ENCODE measurements around the gene ANKRD22.
A peak's percentile ranks its signal among the peaks of the same experiment; 100 is the strongest.
"Not testable (repeated sequence)": the region's sequence is repeated elsewhere in the genome, so short reads cannot be mapped to it uniquely, and the experiment has no call there.

ANKRD22 gene

DNA sequence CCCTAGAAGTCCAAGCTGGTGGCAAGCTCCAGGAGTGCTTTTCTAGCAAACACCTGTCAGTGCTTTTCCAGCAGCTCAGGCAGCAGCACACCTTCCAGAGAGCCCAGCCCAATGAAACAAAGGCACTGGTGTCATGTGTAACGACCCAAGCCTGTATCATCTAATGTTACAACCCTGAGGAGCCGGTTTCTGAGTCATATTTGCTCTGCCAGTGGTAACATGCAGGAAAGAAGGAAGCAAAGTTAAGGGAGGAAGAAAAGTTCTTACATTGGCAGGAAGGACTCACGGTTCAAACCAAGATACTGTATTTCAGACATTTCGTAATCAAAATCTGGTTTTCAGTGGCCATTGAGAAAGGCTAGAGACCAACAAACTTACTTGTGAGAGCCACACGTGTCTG lies at the start of gene ANKRD22:
ANKRD22 (minus strand) TSS at position 139 of the 400 bp plus-strand sequence. CDS start 237 bp downstream, outside the sequence.
- no peak for DNase-seq

DNA sequence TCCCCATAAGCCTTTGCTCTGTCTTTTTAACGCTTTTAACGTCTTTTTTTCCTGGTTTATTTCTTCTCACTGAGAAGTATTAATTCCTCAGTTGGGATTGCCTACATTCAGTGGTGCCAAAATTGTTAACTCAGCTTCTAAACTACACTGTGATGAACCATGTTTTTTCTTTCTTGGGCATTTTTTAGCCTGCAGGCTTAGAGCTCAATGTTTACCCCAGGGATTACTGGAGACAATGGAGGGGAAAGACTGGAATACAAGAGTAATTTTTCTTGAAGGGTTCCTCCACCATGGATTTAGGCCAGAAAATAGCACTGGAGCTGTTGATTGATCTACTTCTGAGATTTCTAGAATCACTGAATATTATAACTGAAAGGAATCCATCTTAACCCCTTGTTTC lies 48.2 kb upstream of the ANKRD22 start:
- no peak for DNase-seq

DNA sequence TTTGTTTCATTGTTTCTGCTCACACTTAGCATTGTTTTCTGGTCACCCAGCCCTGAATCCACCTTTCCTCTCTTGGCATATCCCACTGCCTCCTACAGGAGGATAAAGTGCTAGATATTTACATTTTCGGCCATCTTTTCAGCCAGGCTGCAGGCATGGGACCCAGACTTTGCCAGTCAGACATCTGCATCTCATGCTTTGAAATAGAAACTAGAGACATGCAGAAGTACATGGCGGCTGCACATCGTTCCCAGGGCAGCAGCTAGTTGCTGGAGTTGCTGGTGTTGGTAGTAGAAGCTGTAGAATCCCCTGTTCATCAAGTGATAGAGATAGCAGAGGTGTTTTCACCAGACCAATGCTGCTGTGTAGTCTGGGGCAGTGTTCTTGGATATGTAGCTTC lies 47.1 kb upstream of the ANKRD22 start:
- DNase-seq = no peak

DNA sequence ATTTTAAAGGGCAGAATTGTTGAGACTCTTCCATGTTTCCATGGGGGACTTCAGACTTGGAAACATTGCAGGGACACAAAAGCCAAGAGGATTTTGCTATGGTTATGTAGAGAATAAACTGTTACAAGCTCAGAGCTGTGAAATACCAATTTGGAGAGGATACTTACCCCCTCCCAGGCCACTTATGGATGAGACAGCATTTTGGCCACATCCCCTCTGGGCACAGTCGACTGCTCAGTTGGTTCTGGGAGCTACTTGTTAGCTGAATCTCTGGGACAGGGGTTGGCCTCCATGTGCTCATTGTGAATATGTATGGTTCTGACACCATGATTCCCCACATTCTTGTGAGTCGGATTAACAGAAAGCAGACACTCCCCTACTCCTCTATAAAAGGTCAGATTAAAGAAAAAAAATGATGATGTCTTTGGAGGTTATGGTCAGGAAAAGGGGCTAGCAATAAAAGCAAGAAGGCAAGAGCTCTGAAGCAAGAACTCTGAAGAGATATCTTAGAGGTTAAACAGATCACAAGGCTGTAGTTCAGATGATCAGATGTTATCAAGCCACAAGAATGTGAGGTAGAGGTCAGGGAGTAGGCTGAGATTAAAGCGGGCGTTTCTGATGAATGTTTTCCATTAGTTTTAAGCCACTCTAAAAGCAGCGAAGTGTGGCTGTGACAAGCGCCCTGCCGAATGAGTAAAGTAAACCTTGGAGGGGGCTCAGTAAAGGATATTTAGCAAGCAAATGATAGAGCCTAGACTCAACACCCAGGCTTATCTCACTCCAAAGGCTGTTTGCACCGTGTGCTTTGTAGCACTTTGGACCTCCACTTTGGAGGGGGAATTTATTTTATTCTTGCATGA lies 45.6 kb upstream of the ANKRD22 start:
- DNase-seq = no peak

DNA sequence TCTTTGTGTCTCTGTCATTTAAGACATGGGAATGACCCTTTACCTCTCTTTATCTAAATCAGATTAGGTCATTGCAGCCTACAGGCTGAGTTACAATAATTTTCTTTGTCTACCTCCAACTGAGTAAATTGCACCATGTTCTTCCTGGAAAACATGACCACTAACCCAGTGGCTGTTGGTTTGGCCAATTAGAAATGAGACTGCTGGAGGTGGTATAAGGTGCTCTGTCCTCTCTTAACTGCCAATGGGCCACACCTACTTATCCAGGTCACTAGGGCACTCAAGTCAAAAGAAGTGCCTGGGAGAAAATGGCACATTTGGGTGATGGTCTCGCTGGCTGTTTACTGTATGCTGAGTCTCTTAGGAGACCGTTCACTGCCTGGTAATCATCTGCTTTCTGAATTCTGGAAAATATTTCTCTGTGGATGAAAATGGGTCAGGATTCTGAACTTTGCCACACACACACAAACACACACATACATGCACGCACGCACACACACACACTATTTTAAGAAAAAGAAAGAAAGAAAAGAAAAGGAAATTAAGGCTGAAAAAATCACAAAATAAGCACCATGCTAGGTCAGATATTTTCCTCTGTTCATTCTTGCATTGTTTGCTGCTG lies 44.8 kb upstream of the ANKRD22 start:
- no peak for DNase-seq

DNA sequence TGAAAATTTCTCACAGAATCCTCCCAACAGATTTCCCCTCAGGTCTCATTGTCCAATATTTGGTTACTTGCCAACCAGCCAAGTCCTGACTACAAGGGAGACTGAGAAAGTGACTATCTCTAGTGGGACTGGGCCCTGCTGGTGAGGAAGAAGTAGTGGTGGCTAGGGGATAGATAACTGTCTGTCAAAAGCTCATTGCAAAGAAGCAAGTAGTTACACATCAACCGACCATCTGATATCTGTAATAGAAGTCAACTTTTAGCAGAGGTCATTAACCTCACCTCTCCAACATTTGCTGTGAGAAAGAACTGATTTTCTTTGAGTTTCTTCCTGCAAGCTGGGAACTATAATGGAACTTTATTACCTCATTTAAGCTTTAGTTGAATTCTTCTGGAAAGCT lies 43.6 kb upstream of the ANKRD22 start:
- no peak for DNase-seq

DNA sequence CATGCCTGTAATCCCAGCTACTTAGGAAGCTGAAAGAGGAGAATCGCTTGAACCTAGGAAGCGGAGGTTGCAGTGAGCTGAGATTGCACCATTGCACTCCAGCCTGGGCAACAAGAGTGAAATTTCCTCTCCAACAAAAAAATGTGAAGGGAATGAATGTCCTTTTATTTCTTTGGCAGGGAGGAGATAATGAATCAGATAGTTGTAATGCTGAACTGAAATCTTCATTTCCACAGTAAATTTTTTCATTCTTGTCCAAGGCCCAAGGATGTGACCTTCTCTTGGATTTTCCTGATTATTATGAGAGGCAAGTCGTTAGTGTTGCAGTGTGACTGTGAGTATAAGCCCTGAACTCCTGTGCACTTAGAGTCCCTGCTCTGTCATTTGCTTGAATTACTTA lies 42.0 kb upstream of the ANKRD22 start:
- DNase-seq = no peak

DNA sequence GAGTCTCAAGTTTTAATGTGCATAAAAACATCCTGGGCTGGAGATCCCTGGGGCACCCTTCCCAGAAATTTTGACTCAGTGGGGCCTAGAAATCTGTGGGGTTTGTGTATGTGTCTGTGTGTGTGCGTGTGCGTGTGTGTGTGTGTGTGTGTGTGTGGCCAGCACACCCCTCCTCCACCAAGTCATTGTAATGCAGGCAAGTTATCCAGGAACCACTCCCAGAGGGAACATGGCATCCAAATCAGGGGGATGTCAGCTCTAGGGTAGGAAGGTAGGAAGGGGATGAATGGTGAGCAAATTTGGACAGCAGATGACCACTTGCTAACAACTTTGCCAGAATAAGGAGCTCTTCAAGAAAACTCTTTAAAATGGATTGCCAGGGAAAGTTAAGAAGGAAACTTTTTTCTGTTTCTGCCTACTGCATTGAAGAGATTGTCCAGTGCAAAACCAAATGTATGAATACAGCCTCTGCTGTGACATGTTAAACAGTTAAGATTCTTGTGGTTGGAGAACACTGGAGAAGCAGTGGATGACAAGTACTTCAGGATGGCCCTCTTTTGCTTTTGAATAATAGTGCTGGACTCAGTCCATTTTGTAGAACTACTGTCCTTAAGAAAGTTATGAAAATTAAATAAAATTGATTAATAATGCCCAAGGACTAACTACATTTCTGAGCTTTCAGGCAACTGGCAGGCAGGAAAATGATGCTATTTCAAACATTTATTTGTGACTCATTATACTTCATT lies 40.8 kb upstream of the ANKRD22 start:
- DNase-seq = no peak

DNA sequence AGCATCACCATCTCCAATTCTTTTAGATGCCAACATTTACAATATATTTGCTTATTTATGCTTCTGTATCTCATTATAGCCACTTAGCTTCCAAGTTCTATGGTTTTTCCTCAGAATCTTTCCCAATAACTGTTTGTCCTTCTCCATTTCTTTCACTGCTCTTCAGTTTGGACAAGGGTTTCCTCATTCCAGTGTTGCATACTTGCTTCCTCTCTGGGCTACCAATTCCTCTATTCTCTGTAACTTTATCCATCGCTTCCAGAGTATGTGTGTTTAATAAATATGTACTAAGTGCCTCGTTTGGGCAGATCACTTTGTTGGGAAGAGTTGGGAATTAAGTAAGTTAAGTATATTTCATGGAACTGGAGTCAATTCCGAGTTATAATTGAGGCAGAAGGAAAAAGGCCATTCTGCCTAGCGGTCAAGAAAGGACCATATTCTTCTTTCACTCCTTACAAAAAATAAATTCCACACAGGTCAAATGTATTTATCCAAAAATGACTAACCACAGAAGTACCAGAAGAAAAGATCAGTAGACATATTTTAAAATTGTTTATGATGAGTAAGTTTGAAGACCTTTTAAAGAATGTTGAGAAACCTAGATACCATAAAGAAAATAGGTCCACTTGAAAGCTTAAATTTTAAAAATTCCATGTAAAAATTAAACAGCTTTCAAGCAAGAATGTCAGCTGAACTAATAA lies 39.2 kb upstream of the ANKRD22 start:
- no peak for DNase-seq

DNA sequence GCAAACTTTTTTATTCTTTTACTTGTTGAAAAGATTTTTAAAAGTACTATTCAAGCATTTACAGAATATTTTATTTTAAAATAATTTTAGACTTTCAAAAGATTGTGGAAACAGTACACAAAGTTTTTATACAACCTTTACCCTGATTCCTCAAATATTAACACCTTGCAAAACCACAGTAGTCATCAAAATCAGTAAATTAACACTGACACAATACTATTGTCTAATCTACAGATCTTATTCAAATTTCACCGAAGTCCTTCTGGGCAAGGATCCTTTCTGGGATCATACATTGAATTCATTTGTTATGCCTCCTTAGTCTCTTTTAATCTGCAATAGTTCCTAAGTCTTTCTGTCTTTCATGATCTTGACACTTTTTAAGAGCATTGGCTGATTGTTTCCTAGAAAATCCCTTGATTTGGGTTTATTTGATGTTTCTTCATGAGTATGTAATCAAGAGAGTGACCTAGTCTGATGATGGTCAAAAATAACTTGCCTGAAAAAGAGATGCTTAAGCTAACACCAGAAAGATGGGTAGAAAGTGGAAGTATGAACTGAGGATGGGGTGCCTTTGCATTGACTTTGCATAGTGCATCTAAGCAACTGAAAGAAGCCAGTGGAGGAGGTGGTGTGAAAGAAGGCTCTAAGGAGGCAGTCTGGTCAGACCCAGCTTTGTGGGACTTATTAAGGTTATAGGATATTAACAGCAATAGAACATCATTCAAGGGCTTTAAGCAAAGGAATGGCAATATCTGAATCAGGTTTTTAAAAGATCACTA lies 38.1 kb upstream of the ANKRD22 start:
- DNase-seq = no peak

DNA sequence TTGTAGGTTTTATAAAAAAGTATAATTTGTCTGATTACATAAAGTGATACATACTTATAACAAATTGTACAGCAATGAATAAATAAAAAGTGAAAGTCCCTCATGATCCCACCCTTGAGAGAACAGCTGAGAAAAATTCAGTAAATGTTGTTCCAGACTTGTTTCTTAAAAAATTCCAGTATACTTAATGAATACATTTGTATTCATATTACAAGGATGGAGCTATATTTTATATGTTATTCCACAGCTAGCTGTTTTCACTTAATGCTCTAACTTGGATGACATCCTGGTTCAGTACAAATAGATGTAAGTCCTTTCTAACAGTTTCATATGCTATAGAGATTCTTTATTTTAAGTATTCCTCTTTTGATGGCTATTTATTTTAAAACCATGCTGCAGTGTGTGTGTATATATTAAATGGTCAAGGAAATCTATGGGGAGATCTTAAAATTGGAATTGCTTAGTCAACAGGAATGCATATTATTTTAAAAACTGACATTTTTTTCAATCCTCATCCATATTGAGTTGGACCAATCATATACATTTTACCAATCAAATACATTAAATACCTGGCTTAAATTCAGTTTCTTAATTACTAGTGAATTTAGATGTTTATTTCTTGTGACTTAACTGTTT lies 37.3 kb upstream of the ANKRD22 start:
- DNase-seq = no peak

DNA sequence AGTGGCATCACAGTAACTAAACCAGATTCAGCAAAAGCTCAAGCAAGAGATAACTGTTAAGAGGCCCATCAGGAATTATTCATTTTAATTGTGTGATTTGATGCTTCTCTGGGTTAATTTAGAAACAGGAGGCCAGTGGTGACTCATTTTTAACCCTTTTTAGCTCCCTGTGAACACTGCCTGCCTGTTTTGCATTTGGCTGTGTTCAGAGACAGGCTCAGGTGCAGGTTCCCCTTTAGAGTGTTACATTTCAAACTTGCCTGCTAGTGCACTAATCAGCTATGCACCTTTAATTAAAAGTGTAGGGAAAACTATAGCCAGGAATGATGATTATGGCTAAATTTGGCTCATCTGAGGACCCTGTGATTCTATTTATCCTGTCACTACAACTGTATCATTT lies 34.9 kb upstream of the ANKRD22 start:
- no peak for DNase-seq

DNA sequence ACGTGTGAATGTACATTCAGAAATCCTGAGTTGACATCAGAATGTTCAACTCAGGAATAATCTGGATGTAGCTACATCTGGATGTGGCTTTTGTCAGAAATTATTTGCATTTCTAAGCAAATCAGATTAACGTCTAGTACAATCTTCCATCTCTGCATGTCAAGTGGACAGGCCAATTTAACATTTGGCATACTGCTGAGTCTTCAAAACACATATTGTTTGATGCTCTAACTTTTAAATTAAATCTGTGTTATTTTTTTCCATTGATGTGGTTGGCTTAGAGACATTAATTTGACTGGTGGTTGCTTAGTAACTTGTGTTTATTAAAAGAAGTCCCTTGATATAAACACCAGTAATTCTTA lies 31.8 kb upstream of the ANKRD22 start:
- DNase-seq = no peak

DNA sequence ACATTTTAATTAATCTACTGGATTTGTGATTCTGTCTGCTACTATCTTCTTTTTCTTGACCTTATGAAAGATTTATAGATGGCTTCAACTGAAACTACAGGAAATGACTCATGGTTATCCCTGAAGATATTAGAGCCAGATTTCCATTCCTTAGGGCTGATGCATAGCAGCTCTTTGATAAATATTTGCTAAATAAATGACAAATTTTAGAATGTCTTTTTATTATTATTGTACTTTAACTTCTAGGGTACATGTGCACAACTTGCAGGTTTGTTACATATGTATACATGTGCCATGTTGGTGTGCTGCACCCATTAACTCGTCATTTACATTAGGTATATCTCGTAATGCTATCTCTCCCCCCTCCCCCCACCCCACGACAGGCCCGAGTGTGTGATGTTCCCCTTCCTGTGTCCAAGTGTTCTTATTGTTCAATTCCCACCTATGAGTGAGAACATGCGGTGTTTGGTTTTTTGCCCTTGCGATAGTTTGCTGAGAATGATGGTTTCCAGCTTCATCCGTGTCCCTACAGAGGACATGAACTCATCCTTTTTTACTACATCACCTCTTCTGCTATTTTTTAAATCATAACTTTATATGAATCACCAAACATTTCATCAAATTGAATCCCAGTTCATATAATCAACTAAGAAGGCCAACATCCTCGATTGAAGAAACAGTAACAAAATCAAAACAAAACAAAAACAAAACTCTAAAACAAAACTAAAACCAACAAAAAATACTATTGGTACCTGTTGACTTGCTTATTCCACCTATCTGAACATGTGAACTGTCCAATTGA lies 31.2 kb upstream of the ANKRD22 start:
- not testable (repeated sequence) for DNase-seq

DNA sequence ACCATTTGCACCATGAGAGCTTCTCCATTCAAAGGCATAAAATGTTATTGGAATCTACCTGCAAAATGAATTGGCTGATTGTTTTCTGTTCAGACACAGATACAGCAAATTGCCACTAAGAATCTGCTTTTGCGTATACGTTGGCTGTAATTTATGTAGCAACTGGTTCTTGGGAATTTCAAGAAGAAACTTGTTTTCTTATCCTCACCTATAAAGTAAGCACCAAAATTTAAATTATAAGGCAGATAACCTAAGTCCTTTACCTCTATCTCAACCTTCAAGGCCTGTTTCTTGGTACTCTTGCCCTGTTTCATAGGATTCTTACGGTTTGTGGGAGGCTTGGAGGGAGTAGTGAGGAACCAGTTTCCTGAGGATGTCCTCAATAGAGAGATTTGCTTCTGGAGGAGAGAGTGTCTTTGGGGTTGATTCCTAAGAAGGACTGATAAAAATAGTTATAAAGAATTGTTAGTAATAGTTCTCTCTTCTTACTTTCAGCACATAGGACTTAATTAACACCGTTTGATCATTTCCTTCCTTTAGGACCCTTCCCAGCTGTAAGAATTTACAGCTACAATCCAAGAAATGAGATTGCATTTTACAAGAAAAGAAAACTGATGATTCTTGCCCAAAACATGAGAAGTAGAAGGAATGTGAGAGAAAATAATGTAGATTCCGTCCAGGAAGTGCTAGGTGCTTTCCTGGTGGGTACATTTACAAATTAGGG lies 30.4 kb upstream of the ANKRD22 start:
- DNase-seq = no peak

DNA sequence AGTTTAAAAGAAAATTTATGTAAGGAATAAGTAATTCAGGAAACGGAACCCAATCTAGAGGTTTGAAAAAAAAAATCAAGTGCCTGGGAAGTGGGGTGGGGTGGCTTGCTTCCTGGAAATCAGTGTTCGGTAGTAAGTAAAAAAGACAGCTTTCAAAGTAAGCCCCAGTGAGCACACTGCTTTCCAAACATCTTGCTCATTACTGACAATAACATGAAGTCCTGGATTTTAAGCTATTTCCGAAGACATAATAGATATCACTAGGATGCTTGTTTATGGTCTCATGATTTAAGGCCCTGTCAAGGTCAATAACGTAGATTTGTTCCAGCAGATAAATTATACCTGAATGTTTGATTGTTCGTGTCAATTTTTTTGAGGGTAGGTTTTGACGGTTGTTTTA lies 29.7 kb upstream of the ANKRD22 start:
- DNase-seq = no peak

DNA sequence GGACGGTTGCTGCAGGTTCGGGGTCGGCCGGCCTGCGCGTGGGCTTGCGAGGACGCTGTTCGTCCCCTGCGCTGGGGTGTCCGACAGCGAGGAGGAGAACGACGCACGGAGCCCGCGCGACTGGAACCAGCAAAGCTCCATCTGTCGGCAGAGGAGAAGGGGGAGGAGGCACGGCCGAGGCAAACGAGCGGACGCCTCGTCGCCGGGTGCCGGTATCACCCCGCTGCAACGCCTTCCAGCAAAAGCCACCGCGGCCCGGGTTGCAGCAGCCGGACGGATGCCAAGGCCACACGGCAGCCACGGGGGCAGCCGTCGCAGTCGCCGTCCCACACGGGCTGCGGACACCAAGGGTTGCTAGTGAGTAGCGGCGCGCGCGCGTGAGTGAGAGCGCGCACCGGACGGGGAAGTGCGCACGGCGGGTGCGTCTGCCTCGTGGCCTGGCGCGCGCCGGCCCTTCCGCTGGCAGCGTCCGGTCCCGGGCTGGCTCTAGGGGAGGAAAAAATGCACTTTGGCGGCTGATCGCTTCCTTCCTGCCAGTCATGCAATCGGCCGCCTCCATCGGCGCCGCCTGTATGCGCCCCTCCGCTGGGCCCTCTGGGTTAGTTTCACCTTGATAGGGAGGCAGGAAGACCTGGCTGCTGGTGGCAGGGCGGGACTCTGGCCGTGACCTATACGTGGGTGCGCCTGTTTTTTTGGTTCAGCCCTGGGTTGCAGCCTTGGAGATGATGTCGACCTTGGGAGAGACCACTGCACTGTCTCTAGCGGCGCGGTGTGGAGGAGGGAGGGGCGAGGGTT lies 28.8 kb upstream of the ANKRD22 start:
- peak; percentile 72 for DNase-seq

DNA sequence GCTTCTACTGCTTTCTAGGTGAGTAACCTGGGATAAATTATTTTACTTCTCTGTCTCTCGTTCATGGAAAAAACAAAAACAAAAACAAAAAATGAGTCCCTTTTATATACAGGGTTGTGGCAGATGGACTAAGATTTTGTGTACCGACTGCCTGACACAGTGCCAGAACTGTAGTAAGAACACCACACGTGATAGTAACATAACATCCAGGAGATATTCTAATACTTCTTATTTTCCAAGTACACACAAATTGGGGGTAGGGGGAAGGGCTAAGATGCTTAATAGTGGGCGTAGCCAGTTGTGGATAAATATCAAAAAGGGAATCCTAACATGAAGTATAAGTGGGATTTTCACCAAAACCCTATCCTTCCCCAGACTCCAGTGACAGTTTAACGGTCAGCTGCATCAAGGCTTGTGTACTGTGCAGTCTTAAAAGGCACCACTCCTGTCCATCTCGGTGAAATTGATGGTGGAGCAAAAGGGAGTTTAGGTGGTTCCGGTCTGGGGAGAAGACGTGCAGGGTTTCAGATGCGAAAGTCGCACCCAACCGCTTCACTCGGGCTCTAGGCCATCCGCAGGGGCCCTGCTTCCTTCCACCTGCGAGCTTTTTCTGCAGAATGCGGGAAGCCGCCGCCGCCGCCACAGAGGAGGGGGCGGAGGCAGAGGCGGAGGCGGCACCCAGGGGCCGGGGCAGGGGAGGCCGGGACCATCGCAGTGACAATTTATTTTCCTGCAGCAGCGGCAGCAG lies 28.1 kb upstream of the ANKRD22 start, which contains the start of gene STAMBPL1:
STAMBPL1 (plus strand) TSS at position 712 of the 748 bp plus-strand sequence. CDS start 21,464 bp downstream, outside the sequence.
- DNase-seq = peak; percentile 27

DNA sequence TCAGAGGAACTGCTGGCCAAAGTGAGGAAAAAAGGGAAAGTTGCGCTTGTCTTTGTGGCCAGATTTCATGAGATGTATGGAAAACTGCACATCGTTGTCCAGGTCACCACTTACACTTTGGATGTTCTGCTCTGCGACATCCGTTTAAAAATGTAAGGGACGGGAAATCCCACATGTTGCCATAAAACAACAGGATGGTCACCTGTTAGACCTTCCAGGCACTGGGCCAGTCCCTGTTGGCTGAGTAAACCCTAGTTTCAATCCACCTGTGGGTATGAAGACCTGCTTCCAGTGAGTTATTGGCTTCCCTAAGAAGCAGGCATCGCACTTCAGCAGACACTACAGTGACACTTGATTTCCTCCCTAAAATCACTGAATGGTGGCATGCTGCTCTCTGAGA lies 25.7 kb upstream of the ANKRD22 start:
- DNase-seq = no peak

Data from hematopoietic multipotent progenitor cell treated with erythropoietin and hydrocortisone succinate and interleukin-3 and kit ligand, for 8 days (in vitro differentiated cells).